Measurements from ENCODE around the gene PRDM16. TPM values are rescaled to one million over a fixed set of nuclear protein-coding genes. Genes with fewer than 3 reads are reported as not detected.

PRDM16 gene
- total RNA-seq, 1 donor: 6.5 TPM

DNA sequence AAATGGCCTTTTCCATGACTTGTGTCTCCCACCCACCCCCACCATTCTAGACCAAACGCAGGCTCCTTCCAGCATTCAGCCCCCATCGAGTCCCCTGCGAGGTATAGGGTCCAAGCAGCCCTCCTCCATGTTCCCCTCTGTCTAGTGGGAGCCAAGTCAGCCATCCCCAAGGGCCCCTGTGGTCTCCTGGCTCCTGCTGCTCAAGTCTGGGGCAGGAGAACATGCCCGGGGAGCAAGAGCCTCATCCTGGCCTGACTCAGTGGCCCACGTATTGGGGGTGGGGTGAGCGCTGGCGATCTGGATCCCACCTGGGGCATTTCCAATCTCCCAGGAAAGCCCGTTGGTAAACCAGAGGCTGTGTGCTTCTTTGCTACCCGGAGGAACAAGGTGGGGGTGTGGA is 4.1 kb upstream of the PRDM16 start:
- H3K79me2 ChIP-seq (ENCODE audit: insufficient read depth, low read length): no peaks in the 10 kb centered on the region
- no peak overlapping the region for H3K4me2 ChIP-seq (ENCODE audit: insufficient read depth, low read length)
- H3K9me3 ChIP-seq (ENCODE audit: low read depth, low read length): no peaks in the 10 kb centered on the region
- peaks cover 4% of the 10 kb centered on the region for H4K20me1 ChIP-seq (ENCODE audit: insufficient read depth, low read length)
- H3K4me3 ChIP-seq (ENCODE audit: insufficient read depth, low read length): no peak overlapping the region
- TF ChIP-seq, protein P1, sequence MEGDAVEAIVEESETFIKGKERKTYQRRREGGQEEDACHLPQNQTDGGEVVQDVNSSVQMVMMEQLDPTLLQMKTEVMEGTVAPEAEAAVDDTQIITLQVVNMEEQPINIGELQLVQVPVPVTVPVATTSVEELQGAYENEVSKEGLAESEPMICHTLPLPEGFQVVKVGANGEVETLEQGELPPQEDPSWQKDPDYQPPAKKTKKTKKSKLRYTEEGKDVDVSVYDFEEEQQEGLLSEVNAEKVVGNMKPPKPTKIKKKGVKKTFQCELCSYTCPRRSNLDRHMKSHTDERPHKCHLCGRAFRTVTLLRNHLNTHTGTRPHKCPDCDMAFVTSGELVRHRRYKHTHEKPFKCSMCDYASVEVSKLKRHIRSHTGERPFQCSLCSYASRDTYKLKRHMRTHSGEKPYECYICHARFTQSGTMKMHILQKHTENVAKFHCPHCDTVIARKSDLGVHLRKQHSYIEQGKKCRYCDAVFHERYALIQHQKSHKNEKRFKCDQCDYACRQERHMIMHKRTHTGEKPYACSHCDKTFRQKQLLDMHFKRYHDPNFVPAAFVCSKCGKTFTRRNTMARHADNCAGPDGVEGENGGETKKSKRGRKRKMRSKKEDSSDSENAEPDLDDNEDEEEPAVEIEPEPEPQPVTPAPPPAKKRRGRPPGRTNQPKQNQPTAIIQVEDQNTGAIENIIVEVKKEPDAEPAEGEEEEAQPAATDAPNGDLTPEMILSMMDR (IDR thresholded peaks at IDR 0.05; ENCODE audit: extremely low read depth, low read depth, low read length): no peak
- H3K4me1 ChIP-seq (ENCODE audit: insufficient read depth, low read length): no peaks in the 10 kb centered on the region
- peak; percentile 83 for DNase-seq (ENCODE audit: insufficient read length, low spot score, missing footprints)
- H2AFZ ChIP-seq (ENCODE audit: low read length): no peak overlapping the region
- H3K27me3 ChIP-seq (ENCODE audit: insufficient read depth, low read length): peaks cover 5% of the 10 kb centered on the region
- H3K27ac ChIP-seq (ENCODE audit: low read depth, low read length): no peak overlapping the region
- H3K36me3 ChIP-seq (ENCODE audit: insufficient read depth, low read length): no peaks in the 10 kb centered on the region

DNA sequence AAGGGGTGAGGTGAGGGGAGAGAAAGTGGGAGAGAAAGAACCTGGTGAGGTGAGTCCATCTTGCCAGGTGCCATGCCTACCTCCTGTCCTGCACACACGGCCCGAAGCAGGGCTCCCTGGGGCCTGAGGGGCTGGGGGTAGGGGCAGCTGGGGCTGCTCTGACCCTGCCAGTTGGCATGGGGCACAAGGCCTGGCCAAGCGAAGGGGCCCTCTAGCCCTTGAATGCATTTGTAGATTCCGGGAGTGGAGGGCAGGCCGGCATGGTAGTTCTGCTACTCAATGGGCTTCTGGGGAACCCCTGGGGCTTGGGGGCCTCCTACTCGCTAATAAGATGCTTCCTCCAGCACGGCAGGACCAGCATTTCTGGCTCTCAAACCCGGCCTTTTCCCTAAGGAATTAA is 3.6 kb upstream of the PRDM16 start:
- DNase-seq (ENCODE audit: insufficient read length, low spot score, missing footprints): peak; percentile 81
- Histone ChIP-seq H3K79me2 (ENCODE audit: insufficient read depth, low read length) (no peaks in the 10 kb centered on the region), H4K20me1 (ENCODE audit: insufficient read depth, low read length) (no peaks in the 10 kb centered on the region), H3K27me3 (ENCODE audit: insufficient read depth, low read length) (peaks cover 5% of the 10 kb centered on the region), H2AFZ (ENCODE audit: low read length) (no peak overlapping the region), H3K4me3 (ENCODE audit: insufficient read depth, low read length) (no peak overlapping the region), H3K4me2 (ENCODE audit: insufficient read depth, low read length) (no peak overlapping the region), H3K9me3 (ENCODE audit: low read depth, low read length) (no peaks in the 10 kb centered on the region), H3K36me3 (ENCODE audit: insufficient read depth, low read length) (no peaks in the 10 kb centered on the region), H3K4me1 (ENCODE audit: insufficient read depth, low read length) (no peaks in the 10 kb centered on the region), H3K27ac (ENCODE audit: low read depth, low read length) (no peak overlapping the region)
- TF ChIP-seq, protein P1 (IDR thresholded peaks at IDR 0.05; ENCODE audit: extremely low read depth, low read depth, low read length): no peak

DNA sequence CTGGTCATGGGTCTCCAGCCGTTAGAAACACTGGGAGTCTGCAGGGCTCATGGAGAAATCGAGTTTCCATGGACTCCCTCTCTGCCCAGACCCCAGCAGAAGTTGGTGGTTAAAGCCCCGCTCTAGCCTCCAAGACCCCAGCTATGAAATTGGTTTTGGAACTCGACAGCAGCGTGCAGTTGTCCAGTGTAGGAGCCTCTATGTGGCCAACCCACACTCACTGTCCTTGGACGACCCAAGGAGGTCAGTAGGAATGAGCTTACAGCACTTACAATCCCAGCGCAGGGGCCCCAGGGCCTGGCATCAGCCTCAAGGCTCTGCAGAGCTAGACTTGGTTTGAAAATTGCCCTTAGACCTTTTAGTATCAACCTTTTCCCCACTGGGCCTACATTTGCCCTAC is 3.2 kb upstream of the PRDM16 start:
- Histone ChIP-seq H3K27me3 (ENCODE audit: insufficient read depth, low read length) (peaks cover 5% of the 10 kb centered on the region), H4K20me1 (ENCODE audit: insufficient read depth, low read length) (no peaks in the 10 kb centered on the region), H3K4me2 (ENCODE audit: insufficient read depth, low read length) (no peak overlapping the region), H3K79me2 (ENCODE audit: insufficient read depth, low read length) (peaks cover under 1% of the 10 kb centered on the region), H3K9me3 (ENCODE audit: low read depth, low read length) (no peaks in the 10 kb centered on the region), H3K36me3 (ENCODE audit: insufficient read depth, low read length) (no peaks in the 10 kb centered on the region), H2AFZ (ENCODE audit: low read length) (no peak overlapping the region), H3K4me1 (ENCODE audit: insufficient read depth, low read length) (no peaks in the 10 kb centered on the region), H3K27ac (ENCODE audit: low read depth, low read length) (no peak overlapping the region), H3K4me3 (ENCODE audit: insufficient read depth, low read length) (no peak overlapping the region)
- DNase-seq (ENCODE audit: insufficient read length, low spot score, missing footprints): peak; percentile 48
- TF ChIP-seq, protein P1 (IDR thresholded peaks at IDR 0.05; ENCODE audit: extremely low read depth, low read depth, low read length): no peak

DNA sequence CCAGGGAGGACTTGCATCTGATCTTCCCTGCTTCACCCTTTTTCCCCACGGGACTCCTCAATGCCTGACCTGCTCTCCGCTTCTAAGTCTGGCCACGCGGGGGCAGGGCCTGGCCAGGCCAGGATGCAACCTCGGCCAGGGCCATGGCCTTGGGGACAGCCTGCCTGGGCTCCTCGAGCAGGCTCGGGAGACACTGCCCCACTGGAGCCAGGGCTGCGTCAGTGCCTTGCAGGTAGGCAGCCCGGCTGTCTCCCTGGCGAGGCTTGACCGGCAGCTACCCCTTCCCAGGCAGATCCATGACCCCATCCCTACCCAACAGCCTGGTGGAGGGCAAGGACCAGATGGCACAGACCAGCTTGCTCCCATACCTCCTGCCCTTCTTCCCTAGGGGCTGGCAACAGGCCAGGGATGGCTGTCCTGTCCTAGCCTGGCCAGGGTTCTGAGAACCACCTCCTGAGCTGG is 2.7 kb upstream of the PRDM16 start:
- H3K4me2 ChIP-seq (ENCODE audit: insufficient read depth, low read length): no peak overlapping the region
- no peaks in the 10 kb centered on the region for H3K9me3 ChIP-seq (ENCODE audit: low read depth, low read length)
- peaks cover 5% of the 10 kb centered on the region for H3K79me2 ChIP-seq (ENCODE audit: insufficient read depth, low read length)
- TF ChIP-seq, protein P1 (IDR thresholded peaks at IDR 0.05; ENCODE audit: extremely low read depth, low read depth, low read length): no peak
- H4K20me1 ChIP-seq (ENCODE audit: insufficient read depth, low read length): peaks cover under 1% of the 10 kb centered on the region
- no peak overlapping the region for H2AFZ ChIP-seq (ENCODE audit: low read length)
- H3K4me1 ChIP-seq (ENCODE audit: insufficient read depth, low read length): no peaks in the 10 kb centered on the region
- peak; percentile 86 for DNase-seq (ENCODE audit: insufficient read length, low spot score, missing footprints)
- H3K27ac ChIP-seq (ENCODE audit: low read depth, low read length): no peak overlapping the region
- peaks cover 5% of the 10 kb centered on the region for H3K27me3 ChIP-seq (ENCODE audit: insufficient read depth, low read length)
- H3K36me3 ChIP-seq (ENCODE audit: insufficient read depth, low read length): no peaks in the 10 kb centered on the region
- no peak overlapping the region for H3K4me3 ChIP-seq (ENCODE audit: insufficient read depth, low read length)

Measured in osteoblast (primary cell).